ENCODE results near the gene PSEN2. TPM values are rescaled to one million over a fixed set of nuclear protein-coding genes. Genes with fewer than 3 reads are reported as not detected.

PSEN2 gene
- total RNA-seq, 2 experiments from 2014 or later, result 0.48 to 1.7 TPM

GRCh38 chr1:226912587-226913176, 42.3 kb downstream of the PSEN2 start:
- no peaks in the 10 kb centered on the region for H4K20me1 ChIP-seq (ENCODE audit: insufficient read depth, low read length)
- H2AFZ ChIP-seq (ENCODE audit: low read length), result no peak overlapping the region
- DNase-seq (ENCODE audit: low spot score), result peak; percentile 18
- no peak overlapping the region for H3K4me2 ChIP-seq (ENCODE audit: low read length)
- H3K4me1 ChIP-seq (ENCODE audit: insufficient read depth, low read length, poor library complexity, severe bottlenecking), result no peaks in the 10 kb centered on the region
- intact Hi-C loops (cut with micrococcal nuclease; ENCODE audit: unreplicated experiment), result no loop called here
- no TSS peak for BruUV-seq (replicated peaks)
- no peak overlapping the region for H3K4me3 ChIP-seq (ENCODE audit: low read depth, low read length, poor library complexity, severe bottlenecking)
- H3K9me3 ChIP-seq (ENCODE audit: low read length), result no peaks in the 10 kb centered on the region
- no peaks in the 10 kb centered on the region for H3K9me2 ChIP-seq (ENCODE audit: insufficient read depth, low read length)
- H3K79me2 ChIP-seq (ENCODE audit: insufficient read depth, low read depth, low read length), result no peaks in the 10 kb centered on the region
- ChIA-PET POLR2A (interaction anchor here (0.6 to 0.7 kb wide), 2 partner anchors 24 to 39 kb away, joined by 3 read pairs; no protein-coding TSS in a partner anchor), CTCF (ENCODE audit: unreplicated experiment) (no interaction called here)
- no peak overlapping the region for H3K27ac ChIP-seq (ENCODE audit: low read depth, low read length, poor library complexity, severe bottlenecking)
- H3K36me3 ChIP-seq (ENCODE audit: insufficient read depth, low read length), result no peaks in the 10 kb centered on the region
- peak; percentile 55 for TF ChIP-seq CTCF (conservative IDR thresholded peaks at IDR 0.05; ENCODE audit: low read length)
- TF ChIP-seq EZH2phosphoT487 (IDR thresholded peaks at IDR 0.05; ENCODE audit: borderline replicate concordance, low read depth, low read length), result no peak

- Histone ChIP-seq H4K20me1 (ENCODE audit: insufficient read depth, low read length) (no peaks in the 10 kb centered on the region), H3K27ac (ENCODE audit: low read depth, low read length, poor library complexity, severe bottlenecking) (no peak overlapping the region), H3K36me3 (ENCODE audit: insufficient read depth, low read length) (no peaks in the 10 kb centered on the region), H3K9me3 (ENCODE audit: low read length) (no peaks in the 10 kb centered on the region), H3K9me2 (ENCODE audit: insufficient read depth, low read length) (no peaks in the 10 kb centered on the region), H3K4me1 (ENCODE audit: insufficient read depth, low read length, poor library complexity, severe bottlenecking) (no peaks in the 10 kb centered on the region), H2AFZ (ENCODE audit: low read length) (no peak overlapping the region), H3K79me2 (ENCODE audit: insufficient read depth, low read depth, low read length) (no peaks in the 10 kb centered on the region), H3K4me2 (ENCODE audit: low read length) (no peak overlapping the region), H3K4me3 (ENCODE audit: low read depth, low read length, poor library complexity, severe bottlenecking) (no peak overlapping the region)
- ChIA-PET POLR2A (interaction anchor here (0.6 kb wide), 1 partner anchor 303 kb away, joined by 3 read pairs; no protein-coding TSS in a partner anchor), CTCF (ENCODE audit: unreplicated experiment) (no interaction called here)
- intact Hi-C loops (cut with micrococcal nuclease; ENCODE audit: unreplicated experiment), result no loop called here
- TF ChIP-seq CTCF (conservative IDR thresholded peaks at IDR 0.05; ENCODE audit: low read length) (no peak), EZH2phosphoT487 (IDR thresholded peaks at IDR 0.05; ENCODE audit: borderline replicate concordance, low read depth, low read length) (no peak)
- DNase-seq (ENCODE audit: low spot score), result no peak
- no TSS peak for BruUV-seq (replicated peaks)
Observed at GRCh38 chr1:226915672-226915995, 45.2 kb downstream of the PSEN2 start.

- no peaks in the 10 kb centered on the region for H3K9me3 ChIP-seq (ENCODE audit: low read length)
- TF ChIP-seq EZH2phosphoT487 (IDR thresholded peaks at IDR 0.05; ENCODE audit: borderline replicate concordance, low read depth, low read length), result no peak
- no peak for TF ChIP-seq CTCF (conservative IDR thresholded peaks at IDR 0.05; ENCODE audit: low read length)
- H3K4me1 ChIP-seq (ENCODE audit: insufficient read depth, low read length, poor library complexity, severe bottlenecking), result no peaks in the 10 kb centered on the region
- H3K36me3 ChIP-seq (ENCODE audit: insufficient read depth, low read length), result no peaks in the 10 kb centered on the region
- no peaks in the 10 kb centered on the region for H3K79me2 ChIP-seq (ENCODE audit: insufficient read depth, low read depth, low read length)
- H2AFZ ChIP-seq (ENCODE audit: low read length), result no peak overlapping the region
- no peaks in the 10 kb centered on the region for H3K9me2 ChIP-seq (ENCODE audit: insufficient read depth, low read length)
- POLR2A ChIA-PET, result interaction anchor here (0.5 kb wide), 1 partner anchor 60 kb away, joined by 4 read pairs; no protein-coding TSS in a partner anchor
- H4K20me1 ChIP-seq (ENCODE audit: insufficient read depth, low read length), result no peaks in the 10 kb centered on the region
- no peak overlapping the region for H3K27ac ChIP-seq (ENCODE audit: low read depth, low read length, poor library complexity, severe bottlenecking)
- no peak overlapping the region for H3K4me3 ChIP-seq (ENCODE audit: low read depth, low read length, poor library complexity, severe bottlenecking)
- no peak for DNase-seq (ENCODE audit: low spot score)
- intact Hi-C loops (cut with micrococcal nuclease; ENCODE audit: unreplicated experiment), result no loop called here
- BruUV-seq (replicated peaks), result no TSS peak
- CTCF ChIA-PET (ENCODE audit: unreplicated experiment), result no interaction called here
- H3K4me2 ChIP-seq (ENCODE audit: low read length), result no peak overlapping the region
Observed at GRCh38 chr1:226916497-226916896, 46.1 kb downstream of the PSEN2 start.
